HL-60/S4 (cell line): ENCODE results near the gene SLC35D2.
"Not testable (repeated sequence)": the region's sequence is repeated elsewhere in the genome, so short reads cannot be mapped to it uniquely, and the experiment has no call there.

Source experiments
- in situ Hi-C: fragments of 300-500 bp; cut with MboI; formaldehyde crosslinking; loops from 2 replicates; pipeline ENCODE4 v1.14.3; 2022; ENCODE audit warnings: low sequenced_read_pairs

SLC35D2 gene

GRCh38 chr9:96400132-96400910, 16.8 kb upstream of the SLC35D2 start:
- in situ Hi-C loops, result no loop called here

DNA sequence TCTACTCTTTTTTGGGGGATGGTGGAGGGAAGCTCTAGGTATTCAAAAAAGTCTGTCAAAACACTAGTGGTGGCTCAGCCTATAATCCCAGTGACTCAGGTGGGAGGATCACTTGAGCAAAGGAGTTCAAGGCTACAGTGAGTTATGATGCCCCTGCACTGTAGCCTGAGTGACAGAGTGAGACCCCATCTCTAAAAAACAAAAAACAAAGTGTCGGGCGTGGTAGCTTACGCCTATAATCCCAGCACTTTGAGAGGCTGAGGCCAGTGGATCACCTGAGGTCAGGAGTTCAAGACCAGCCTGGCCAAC, 15.8 kb upstream of the SLC35D2 start:
- in situ Hi-C loops, result no loop called here

DNA sequence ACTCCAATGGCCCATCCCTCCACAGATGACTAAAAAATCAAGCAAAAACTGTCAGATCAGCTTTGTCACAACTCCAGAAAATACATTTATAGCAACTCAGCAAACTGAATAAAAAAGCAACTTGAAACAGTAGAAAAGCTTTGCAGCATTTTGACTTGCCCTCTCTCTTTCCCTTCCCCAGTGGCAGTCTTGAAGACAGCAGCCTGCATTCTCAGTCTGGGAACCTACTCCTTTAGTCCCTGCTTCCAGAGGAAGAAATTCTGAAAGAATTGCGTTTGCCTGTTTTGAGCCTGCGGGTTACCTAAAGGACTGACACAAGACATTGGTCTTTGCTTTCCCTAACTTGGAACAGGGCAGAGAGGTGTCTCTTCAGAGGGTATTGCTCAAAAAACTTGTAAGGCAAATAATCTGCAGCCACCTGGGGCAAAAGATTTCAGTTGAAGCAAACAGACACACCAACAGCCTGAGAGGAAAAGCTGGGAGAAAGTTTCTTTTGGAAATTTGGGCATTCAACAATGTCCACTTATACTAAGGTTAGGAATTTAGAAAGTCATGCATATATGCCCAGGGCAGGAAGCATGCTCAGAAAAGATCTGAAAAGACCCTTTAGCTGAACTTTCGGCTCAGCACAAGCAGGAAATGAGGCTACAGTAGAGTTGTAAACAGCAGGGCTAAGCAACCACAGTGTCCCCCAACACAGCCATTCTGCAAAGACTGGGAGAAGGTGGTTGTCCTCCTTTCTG, 15.2 kb upstream of the SLC35D2 start:
- in situ Hi-C loops, result no loop called here

- in situ Hi-C loops, result no loop called here
Observed at GRCh38 chr9:96395964-96396363, 12.5 kb upstream of the SLC35D2 start.

DNA sequence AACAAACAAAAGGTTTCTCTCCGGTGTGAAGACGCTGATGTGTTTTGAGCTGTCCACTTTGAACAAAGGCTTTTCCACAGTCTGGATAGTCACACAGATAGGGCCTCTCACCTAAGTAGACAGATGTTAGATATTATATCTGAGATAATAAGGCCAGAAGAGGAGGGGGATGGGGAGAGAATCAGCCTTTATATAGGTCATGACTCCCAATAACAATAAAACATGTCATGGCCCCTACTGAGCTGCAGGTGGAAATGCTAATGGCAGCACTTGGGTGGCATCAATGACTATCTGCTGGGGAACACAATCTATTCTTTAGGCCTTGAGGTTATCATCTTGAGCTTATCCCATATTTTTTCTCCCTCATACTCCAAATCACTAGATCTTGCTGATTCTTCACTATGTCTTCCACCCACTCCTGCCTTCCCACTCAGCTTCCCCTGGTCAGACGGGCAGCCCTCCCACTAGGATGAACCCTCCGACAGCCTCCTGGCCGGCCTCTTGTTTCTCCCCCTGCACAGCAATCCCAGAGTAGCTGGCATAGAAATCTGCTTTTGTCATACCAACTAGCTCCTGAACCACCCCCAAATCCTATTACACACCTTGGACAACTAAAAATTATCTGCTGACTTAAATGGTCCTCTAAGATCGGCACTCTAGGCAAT, 11.5 kb upstream of the SLC35D2 start:
- in situ Hi-C loops, result no loop called here

DNA sequence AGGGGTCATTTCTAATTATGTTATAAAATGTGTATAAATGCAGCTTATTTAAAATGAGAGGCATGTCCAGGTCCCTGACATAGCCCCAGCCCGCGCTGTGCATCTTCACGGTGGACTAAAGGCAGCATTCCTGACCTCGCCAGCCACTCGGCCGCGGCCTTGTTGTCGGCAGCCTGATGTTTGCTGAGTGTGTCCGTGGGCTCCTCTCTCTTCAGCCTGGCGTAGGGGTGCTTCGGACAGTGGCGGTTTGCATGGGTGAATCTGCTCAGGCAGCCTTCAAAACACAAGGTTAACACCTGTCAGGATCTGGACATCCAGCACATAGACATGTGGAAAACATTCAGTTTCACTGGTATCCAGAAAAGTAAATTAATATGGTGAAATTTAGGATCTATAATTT, 8.8 kb upstream of the SLC35D2 start:
- in situ Hi-C loops, result no loop called here

- in situ Hi-C loops, result no loop called here
Observed at GRCh38 chr9:96391021-96391765, 7.7 kb upstream of the SLC35D2 start.

DNA sequence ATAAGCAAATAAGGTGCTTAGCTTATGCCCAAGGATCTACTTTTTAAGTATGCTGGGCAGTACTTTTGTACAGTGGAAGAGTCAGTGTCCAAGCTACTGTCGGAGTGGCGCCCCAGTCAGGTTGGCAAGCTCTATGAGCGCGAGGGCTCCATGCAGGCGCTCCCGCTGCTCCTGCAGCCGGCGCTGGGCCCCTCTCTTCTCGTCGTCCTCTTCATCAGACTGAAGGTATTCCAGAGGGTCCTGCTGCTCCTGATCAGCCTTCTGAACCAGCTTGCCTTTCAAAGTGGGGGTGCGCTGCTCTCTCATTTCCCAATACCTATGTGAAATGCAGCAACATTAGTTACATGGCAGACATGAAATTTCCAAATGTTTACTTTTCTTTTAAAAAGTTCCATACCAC, 4.6 kb upstream of the SLC35D2 start:
- in situ Hi-C loops, result no loop called here

DNA sequence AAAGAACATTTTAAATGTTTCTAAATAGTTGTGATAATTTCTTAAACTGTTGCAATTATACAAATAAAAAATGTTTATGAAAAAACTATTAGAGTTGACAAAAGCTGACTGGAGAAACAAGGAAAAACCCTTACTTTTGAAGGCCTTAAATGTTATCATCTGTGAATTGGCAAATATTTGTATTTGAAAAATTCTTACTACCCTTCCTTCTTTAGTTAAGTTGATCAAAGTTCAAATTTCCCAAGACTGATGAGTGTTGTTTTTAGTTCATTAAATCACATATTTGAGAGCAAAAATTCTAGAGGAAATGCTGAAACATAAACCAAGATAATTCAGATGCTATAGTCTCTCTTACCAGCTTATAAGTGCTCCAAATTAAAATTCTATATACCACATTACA, 2.6 kb upstream of the SLC35D2 start:
- in situ Hi-C loops, result no loop called here

- in situ Hi-C loops, result no loop called here
Observed at GRCh38 chr9:96382839-96383164, 709 bp downstream of the SLC35D2 start.

GRCh38 chr9:96382175-96382574, 1.3 kb downstream of the SLC35D2 start:
- in situ Hi-C loops, result no loop called here

GRCh38 chr9:96381696-96382095, 1.8 kb downstream of the SLC35D2 start:
- in situ Hi-C loops, result no loop called here

- in situ Hi-C loops, result no loop called here
Observed at GRCh38 chr9:96381125-96381524, 2.4 kb downstream of the SLC35D2 start.

DNA sequence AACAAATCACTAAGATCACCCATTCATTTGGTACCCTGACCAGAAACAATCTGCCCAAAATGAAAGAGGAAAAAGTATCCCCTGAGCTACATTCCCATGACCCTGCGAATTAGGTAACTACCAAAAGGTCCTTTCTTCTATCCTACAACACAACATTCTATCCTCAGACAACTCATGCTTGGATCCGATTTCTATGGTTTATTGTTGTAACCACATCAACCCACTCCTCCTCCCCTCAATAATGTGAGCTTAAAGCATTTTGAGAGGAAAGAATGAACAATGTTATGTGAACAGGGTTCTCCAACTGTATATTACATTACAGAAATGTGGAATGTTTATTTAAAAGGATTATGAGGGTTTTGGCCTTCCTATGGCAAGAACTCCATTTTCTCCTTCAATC, 4.0 kb downstream of the SLC35D2 start:
- in situ Hi-C loops, result no loop called here

GRCh38 chr9:96378187-96378586, 5.3 kb downstream of the SLC35D2 start:
- in situ Hi-C loops, result no loop called here

DNA sequence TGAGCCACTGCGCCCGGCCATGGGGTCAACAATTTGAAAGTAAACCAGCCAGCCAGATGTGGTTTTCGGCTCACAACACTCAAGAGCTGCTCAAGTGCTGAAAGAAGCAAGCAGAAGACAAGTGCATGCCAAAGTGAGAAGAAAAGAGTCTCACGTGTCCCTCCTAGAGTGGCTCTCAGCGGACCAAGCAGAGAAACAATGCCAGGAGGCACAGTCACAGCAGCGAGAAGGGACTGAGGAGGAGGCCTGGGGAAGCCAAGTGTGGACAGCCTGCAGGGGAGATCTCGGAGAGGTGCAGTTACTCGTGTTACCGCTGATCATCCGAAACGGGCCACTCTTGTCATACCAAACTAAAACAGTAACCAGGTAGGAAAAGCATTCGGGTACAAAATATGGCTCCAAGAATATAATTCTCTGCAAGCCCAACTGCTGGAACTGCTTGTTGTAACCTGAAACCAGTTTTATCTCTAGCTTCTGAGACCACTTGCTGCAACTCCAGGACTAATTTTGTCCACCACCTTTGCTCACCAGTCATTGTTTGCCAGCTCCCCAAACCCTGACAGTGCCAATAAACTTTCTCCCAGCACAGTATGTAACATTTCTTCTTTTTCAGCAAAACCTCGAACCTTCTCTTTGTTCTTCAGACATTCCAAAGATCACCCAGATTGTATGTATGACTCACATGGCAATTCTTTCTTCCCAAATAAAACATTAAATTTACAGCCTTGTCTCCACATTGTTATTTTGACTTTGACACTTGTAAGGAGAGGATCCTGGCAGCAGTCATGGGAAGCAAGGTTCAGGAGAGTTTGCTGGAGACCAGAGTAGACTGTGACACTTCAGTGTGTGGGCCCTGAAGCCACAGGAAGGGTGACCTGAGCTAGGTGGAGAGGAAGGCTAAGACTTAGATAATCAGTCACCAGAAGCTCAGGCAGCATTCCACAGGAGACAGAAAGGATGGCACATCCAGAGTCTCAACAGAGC, 6.3 kb downstream of the SLC35D2 start:
- in situ Hi-C loops, result no loop called here

GRCh38 chr9:96375507-96375906, 8.0 kb downstream of the SLC35D2 start:
- in situ Hi-C loops, result not testable (repeated sequence)

GRCh38 chr9:96367943-96368342, 15.6 kb downstream of the SLC35D2 start:
- in situ Hi-C loops, result no loop called here

- in situ Hi-C loops, result no loop called here
Observed at GRCh38 chr9:96363175-96363967, 20.1 kb downstream of the SLC35D2 start.

DNA sequence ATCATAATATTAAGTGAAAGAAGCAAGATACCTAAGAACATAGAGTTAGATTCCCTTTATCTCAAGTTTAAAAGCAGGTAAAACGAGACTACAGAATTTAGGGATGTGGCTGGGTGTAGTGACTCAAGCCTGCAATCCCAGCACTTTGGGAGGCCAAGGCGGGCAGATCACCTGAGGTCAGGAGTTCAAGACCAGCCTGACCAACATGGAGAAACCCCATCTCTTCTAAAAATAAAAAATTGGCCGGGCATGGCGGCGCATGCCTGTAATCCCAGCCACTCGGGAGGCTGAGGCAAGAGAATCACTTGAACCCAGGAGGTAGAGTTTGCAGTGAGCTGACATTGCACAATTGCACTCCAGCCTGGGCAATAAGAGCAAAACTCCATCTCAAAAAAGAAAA, 21.4 kb downstream of the SLC35D2 start:
- in situ Hi-C loops, result not testable (repeated sequence)
